A673 (cell line): ENCODE results near the gene PPIC. TPM values are rescaled to one million over a fixed set of nuclear protein-coding genes. Genes with fewer than 3 reads are reported as not detected.
A peak's percentile ranks its signal among the peaks of the same experiment; 100 is the strongest.

ENCODE experiments used
- BruUV-seq: library from RNA; stranded (reverse); fragments of 400-500 nt; replicated peaks from 2 replicates; lab custom pipeline; 2021; lab: Mats Ljungman, UMichigan
- CTCF ChIA-PET: fragments of 300-600 bp; sonication (Branson Sonifier 250); formaldehyde crosslinking; loops from one replicate; lab custom pipeline; 2022; ENCODE audit warnings: antibody characterized with exemption; lab: Charles Lee
- POLR2A ChIA-PET: fragments of 300-600 bp; sonication (Branson Sonifier 250); formaldehyde crosslinking; loops from one replicate; lab custom pipeline; 2022; ENCODE audit warnings: antibody characterized with exemption; ENCODE audit not compliant: low non-redundant PET; lab: Charles Lee
- DNase-seq: peaks from one replicate; pipeline ENCODE4 v3.0.0-alpha.2; 2015; ENCODE audit warnings: low spot score
- H3K27ac ChIP-seq: fragments of 200-600 bp; sonication (generic); 2 replicates; pipeline ENCODE4 v1.5.1; 2016; ENCODE audit warnings: mixed run types, low read depth, mild to moderate bottlenecking, mixed read lengths, antibody characterized with exemption, low read length; ENCODE audit not compliant: poor library complexity, severe bottlenecking
- H3K27me3 ChIP-seq: fragments of 200-600 bp; sonication (generic); replicated peaks from 2 replicates; pipeline ENCODE4 v1.6.1; 2017; ENCODE audit warnings: mixed run types, low read depth, mild to moderate bottlenecking, mixed read lengths, antibody characterized with exemption, low read length; ENCODE audit not compliant: insufficient read depth, poor library complexity
- H3K36me3 ChIP-seq: fragments of 200-600 bp; sonication (generic); 2 replicates; pipeline ENCODE4 v1.6.1; 2016; ENCODE audit warnings: mixed run types, mild to moderate bottlenecking, mixed read lengths, antibody characterized with exemption, low read length; ENCODE audit not compliant: insufficient read depth, poor library complexity, severe bottlenecking
- H3K4me1 ChIP-seq: fragments of 200-600 bp; sonication (generic); 2 replicates; pipeline ENCODE4 v1.6.1; 2017; ENCODE audit warnings: mixed run types, mild to moderate bottlenecking, mixed read lengths, antibody characterized with exemption, low read length; ENCODE audit not compliant: insufficient read depth, poor library complexity, severe bottlenecking
- H3K4me3 ChIP-seq: fragments of 200-600 bp; sonication (generic); 2 replicates; pipeline ENCODE4 v1.5.1; 2016; ENCODE audit warnings: low read depth, mixed run types, mild to moderate bottlenecking, mixed read lengths, low read length; ENCODE audit not compliant: poor library complexity, severe bottlenecking
- H3K9me3 ChIP-seq: fragments of 200-600 bp; sonication (generic); 2 replicates; pipeline ENCODE4 v1.6.1; 2016; ENCODE audit warnings: mixed run types, low read depth, mild to moderate bottlenecking, mixed read lengths, antibody characterized with exemption, low read length; ENCODE audit not compliant: poor library complexity, severe bottlenecking
- EZH2 ChIP-seq: fragments of 200-600 bp; sonication (generic); IDR thresholded peaks from 2 replicates; pipeline ENCODE4 v1.6.1; 2017; ENCODE audit warnings: borderline replicate concordance, low read depth, mild to moderate bottlenecking, mixed read lengths, antibody characterized with exemption, low read length; ENCODE audit not compliant: poor library complexity, severe bottlenecking
- intact Hi-C: fragments of 100-400 bp; cut with micrococcal nuclease; formaldehyde crosslinking; loops from one replicate; pipeline ENCODE4 v1.10.0; 2022; ENCODE audit not compliant: unreplicated experiment
- total RNA-seq: library from RNA; stranded (reverse); gene quantifications from 2 replicates; pipeline ENCODE4 v1.2.3, GENCODE V29; 2021
- TF ChIP-seq, protein P1 (sequence below): fragments of 300-800, 200-600 bp; sonication (generic); conservative IDR thresholded peaks from 2 replicates; pipeline ENCODE4 v1.5.1; 2017; ENCODE audit warnings: low read depth, mild to moderate bottlenecking, antibody characterized with exemption, low read length, moderate library complexity, mixed read lengths

Gene PPIC
- total RNA-seq, 1 experiment from 2014 or later = not detected

GRCh38 chr5:123035360-123035917 is 1.1 kb downstream of the PPIC start:
- Histone ChIP-seq H3K27me3 (peaks cover 72% of the 10 kb centered on the region), H3K4me1 (peaks cover 7% of the 10 kb centered on the region), H3K9me3 (no peaks in the 10 kb centered on the region), H3K36me3 (no peaks in the 10 kb centered on the region), H3K27ac (no peak overlapping the region), H3K4me3 (peak overlapping the region; percentile 60)
- peak; percentile 17 for DNase-seq
- CTCF ChIA-PET = no interaction called here
- TF ChIP-seq, protein P1, sequence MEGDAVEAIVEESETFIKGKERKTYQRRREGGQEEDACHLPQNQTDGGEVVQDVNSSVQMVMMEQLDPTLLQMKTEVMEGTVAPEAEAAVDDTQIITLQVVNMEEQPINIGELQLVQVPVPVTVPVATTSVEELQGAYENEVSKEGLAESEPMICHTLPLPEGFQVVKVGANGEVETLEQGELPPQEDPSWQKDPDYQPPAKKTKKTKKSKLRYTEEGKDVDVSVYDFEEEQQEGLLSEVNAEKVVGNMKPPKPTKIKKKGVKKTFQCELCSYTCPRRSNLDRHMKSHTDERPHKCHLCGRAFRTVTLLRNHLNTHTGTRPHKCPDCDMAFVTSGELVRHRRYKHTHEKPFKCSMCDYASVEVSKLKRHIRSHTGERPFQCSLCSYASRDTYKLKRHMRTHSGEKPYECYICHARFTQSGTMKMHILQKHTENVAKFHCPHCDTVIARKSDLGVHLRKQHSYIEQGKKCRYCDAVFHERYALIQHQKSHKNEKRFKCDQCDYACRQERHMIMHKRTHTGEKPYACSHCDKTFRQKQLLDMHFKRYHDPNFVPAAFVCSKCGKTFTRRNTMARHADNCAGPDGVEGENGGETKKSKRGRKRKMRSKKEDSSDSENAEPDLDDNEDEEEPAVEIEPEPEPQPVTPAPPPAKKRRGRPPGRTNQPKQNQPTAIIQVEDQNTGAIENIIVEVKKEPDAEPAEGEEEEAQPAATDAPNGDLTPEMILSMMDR = no peak
- peak; percentile 31 for TF ChIP-seq EZH2
- intact Hi-C loops = no loop called here
- POLR2A ChIA-PET = no interaction called here
- no TSS peak for BruUV-seq

- no peak overlapping the region for H3K27ac ChIP-seq
- intact Hi-C loops = no loop called here
- no peaks in the 10 kb centered on the region for H3K9me3 ChIP-seq
- no peak for DNase-seq
- BruUV-seq = no TSS peak
- H3K36me3 ChIP-seq = no peaks in the 10 kb centered on the region
- POLR2A ChIA-PET = no interaction called here
- CTCF ChIA-PET = no interaction called here
- H3K4me1 ChIP-seq = peaks cover 7% of the 10 kb centered on the region
- TF ChIP-seq, protein P1 = no peak
- no peak for TF ChIP-seq EZH2
- no peak overlapping the region for H3K4me3 ChIP-seq
- peaks cover 58% of the 10 kb centered on the region for H3K27me3 ChIP-seq
Observed at GRCh38 chr5:123033157-123033671, 3.3 kb downstream of the PPIC start.

DNA sequence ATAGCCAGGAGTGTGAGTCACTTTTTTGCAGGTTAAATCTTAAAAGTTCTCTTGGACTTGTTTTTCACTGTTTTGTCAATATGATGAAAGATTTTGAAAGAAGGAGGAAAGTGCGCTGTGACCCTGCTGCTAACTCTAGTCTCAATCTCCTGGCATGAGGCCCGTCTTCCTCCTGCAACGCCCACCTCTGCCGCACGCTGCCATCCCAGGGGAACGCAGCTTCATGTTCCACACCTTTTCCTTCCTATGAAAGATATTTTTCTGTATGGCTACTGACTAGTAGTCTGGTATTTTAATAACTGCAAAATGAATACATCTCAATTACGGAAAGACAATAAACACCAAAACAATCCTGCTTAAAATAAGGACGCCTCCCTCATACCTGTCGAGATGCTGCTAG is 8.3 kb downstream of the PPIC start:
- no TSS peak for BruUV-seq
- intact Hi-C loops = no loop called here
- no peak for DNase-seq
- ChIA-PET POLR2A (no interaction called here), CTCF (no interaction called here)
- Histone ChIP-seq H3K27ac (no peak overlapping the region), H3K27me3 (peaks cover 17% of the 10 kb centered on the region), H3K4me3 (no peak overlapping the region), H3K9me3 (no peaks in the 10 kb centered on the region), H3K36me3 (no peaks in the 10 kb centered on the region), H3K4me1 (no peaks in the 10 kb centered on the region)
- TF ChIP-seq EZH2 = no peak
- TF ChIP-seq, protein P1 = no peak
